Measurements from ENCODE around the gene TXNRD2. TPM values are rescaled to one million over a fixed set of nuclear protein-coding genes. Genes with fewer than 3 reads are reported as not detected.

Gene TXNRD2
- total and polyA plus RNA-seq, 2 of the 4 experiments (the other 2 are of a cell fraction), result 15.6 to 25.7 TPM

DNA sequence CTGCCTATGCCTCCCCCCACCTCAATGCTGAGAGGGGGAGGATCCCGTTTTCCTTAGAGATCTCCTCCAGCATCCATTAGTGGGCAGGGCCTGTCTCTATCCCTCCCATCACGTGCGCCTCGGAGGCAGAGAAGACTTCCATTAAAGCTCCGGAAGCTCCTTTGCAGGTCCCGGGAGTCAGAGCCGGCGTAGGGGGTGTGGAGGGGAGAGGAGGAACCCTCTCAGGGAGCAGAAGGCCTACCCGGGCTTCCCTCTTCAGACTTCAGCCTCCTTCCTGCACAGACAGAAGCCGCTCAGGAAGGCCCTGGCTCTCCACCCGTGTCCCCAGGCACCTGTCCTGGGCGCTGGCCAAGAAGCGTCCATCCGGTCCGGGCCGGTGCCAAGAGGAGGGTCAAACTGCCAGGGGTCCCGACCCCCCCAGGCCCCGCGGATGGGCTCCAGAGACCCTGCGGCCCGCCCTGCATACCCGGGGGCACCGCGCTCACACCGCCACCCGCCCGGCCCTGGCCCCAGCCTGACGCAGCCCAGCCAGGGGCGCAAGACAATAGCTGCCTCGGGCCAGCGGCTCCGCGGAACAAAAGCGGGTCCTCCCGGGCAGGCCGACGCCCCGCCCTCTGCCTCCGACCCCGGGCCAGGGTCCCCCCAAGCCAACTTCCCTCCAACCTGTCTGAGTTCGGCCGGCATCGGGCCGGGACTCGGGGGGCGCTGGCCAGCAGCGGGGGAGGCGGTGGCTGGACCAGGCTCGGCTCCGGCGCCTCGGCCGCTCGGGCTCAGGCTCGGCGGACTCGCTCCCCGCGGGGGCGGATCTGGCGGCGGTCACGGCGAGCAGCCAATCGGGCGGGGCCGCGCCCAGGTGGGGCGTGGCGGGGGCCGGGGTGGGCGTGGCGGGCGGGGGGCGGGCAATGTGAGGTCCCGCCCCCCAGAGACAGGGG is 45.1 kb upstream of the TXNRD2 start (continued):
- no peak for TF ChIP-seq FOS (IDR thresholded peaks at IDR 0.05; ENCODE audit: low read depth, low read length)
- peak; percentile 95 for TF ChIP-seq BHLHE40 (IDR thresholded peaks at IDR 0.05; ENCODE audit: low read depth, low read length)
- no peak for TF ChIP-seq RAD21 (IDR thresholded peaks at IDR 0.05; ENCODE audit: low read length)

DNA sequence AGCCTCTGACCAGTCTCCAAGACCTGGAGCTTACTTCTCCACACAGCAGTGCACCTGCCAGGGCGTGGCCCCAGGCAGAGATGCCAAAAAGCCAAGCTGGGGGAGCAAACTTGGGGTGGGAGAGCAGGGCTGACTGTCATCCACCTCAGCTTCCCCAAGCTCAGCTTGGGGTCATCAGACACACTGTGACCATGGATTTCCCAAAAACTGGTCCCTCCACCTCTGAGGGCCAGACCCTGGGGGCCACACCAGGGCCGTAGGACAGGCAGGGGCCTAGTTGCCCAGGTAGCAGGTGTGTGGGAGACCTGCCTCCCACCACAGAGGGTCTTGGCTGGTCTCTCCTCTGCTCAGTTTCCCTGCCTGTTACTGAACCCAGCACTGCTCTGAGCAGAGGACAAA is 44.4 kb upstream of the TXNRD2 start:
- dilution Hi-C loops (cut with HindIII; ENCODE audit: low sequenced_read_pairs, unreplicated experiment), result no loop called here
- DNase-seq (no peak), ATAC-seq (ENCODE audit: low read depth) (no peak)
- TF ChIP-seq MAFK (IDR thresholded peaks at IDR 0.05; ENCODE audit: low read depth, low read length), result no peak
- TF ChIP-seq, protein P1, sequence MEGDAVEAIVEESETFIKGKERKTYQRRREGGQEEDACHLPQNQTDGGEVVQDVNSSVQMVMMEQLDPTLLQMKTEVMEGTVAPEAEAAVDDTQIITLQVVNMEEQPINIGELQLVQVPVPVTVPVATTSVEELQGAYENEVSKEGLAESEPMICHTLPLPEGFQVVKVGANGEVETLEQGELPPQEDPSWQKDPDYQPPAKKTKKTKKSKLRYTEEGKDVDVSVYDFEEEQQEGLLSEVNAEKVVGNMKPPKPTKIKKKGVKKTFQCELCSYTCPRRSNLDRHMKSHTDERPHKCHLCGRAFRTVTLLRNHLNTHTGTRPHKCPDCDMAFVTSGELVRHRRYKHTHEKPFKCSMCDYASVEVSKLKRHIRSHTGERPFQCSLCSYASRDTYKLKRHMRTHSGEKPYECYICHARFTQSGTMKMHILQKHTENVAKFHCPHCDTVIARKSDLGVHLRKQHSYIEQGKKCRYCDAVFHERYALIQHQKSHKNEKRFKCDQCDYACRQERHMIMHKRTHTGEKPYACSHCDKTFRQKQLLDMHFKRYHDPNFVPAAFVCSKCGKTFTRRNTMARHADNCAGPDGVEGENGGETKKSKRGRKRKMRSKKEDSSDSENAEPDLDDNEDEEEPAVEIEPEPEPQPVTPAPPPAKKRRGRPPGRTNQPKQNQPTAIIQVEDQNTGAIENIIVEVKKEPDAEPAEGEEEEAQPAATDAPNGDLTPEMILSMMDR (conservative IDR thresholded peaks at IDR 0.05; ENCODE audit: low read depth, low read length), result no peak
- no peak for TF ChIP-seq SMC3 (IDR thresholded peaks at IDR 0.05; ENCODE audit: low read depth, low read length)
- no peak for TF ChIP-seq RAD21 (IDR thresholded peaks at IDR 0.05; ENCODE audit: low read length)
- TF ChIP-seq, protein P2, sequence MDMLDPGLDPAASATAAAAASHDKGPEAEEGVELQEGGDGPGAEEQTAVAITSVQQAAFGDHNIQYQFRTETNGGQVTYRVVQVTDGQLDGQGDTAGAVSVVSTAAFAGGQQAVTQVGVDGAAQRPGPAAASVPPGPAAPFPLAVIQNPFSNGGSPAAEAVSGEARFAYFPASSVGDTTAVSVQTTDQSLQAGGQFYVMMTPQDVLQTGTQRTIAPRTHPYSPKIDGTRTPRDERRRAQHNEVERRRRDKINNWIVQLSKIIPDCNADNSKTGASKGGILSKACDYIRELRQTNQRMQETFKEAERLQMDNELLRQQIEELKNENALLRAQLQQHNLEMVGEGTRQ (IDR thresholded peaks at IDR 0.05; ENCODE audit: low read depth, low read length), result no peak
- TF ChIP-seq, protein P3, sequence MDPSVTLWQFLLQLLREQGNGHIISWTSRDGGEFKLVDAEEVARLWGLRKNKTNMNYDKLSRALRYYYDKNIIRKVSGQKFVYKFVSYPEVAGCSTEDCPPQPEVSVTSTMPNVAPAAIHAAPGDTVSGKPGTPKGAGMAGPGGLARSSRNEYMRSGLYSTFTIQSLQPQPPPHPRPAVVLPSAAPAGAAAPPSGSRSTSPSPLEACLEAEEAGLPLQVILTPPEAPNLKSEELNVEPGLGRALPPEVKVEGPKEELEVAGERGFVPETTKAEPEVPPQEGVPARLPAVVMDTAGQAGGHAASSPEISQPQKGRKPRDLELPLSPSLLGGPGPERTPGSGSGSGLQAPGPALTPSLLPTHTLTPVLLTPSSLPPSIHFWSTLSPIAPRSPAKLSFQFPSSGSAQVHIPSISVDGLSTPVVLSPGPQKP (IDR thresholded peaks at IDR 0.05; ENCODE audit: borderline replicate concordance, low read depth, low read length), result no peak
- no peak for TF ChIP-seq FOS (IDR thresholded peaks at IDR 0.05; ENCODE audit: low read depth, low read length)
- no peak for TF ChIP-seq POLR2A (IDR thresholded peaks at IDR 0.05; ENCODE audit: low read depth, low read length)
- peaks cover 4 to 37% of the 10 kb centered on the region in 2 experiments; a peak in 3 of 4 replicates for H3K79me1 ChIP-seq (ENCODE audit: low read depth in 1 of 2, low read length in 2 of 2)
- H2AK5ac ChIP-seq (ENCODE audit: low read depth, low read length), result peak overlapping the region; percentile 64
- no peak overlapping the region for H2BK20ac ChIP-seq (ENCODE audit: low read depth, low read length)
- no peaks in the 10 kb centered on the region for H3K27me3 ChIP-seq (ENCODE audit: control insufficient read depth, insufficient read depth, low read length)
- H4K91ac ChIP-seq (ENCODE audit: insufficient read depth, low read depth, low read length), result no peak overlapping the region; the same call in 1 of the 2 replicates
- peaks cover 2% of the 10 kb centered on the region; the same call in 1 of the 2 replicates for H3K36me3 ChIP-seq (ENCODE audit: control insufficient read depth, insufficient read depth, low read length)
- H2AFZ ChIP-seq (replicated peaks; ENCODE audit: low read length, poor library complexity), result peak overlapping the region; percentile 92
- no TSS peak for BruUV-seq (replicated peaks)
- peak overlapping the region; percentile 86 for H3K4me2 ChIP-seq (ENCODE audit: low read depth, low read length)
- in situ Hi-C loops (cut with MboI; ENCODE audit: low sequenced_read_pairs), result no loop called here
- POLR2A ChIA-PET (ENCODE audit: unreplicated experiment), result no interaction called here
- H3K23ac ChIP-seq (ENCODE audit: low read depth, low read length), result peak overlapping the region; percentile 16; the same call in 1 of the 2 replicates
- H3K18ac ChIP-seq (ENCODE audit: low read depth, low read length), result no peak overlapping the region
- H2BK120ac ChIP-seq (ENCODE audit: low read depth, low read length), result no peak overlapping the region
- peak overlapping the region; percentile 25 for H3K14ac ChIP-seq (replicated peaks; ENCODE audit: low read depth, low read length)
- no peak overlapping the region for H2BK5ac ChIP-seq (ENCODE audit: low read depth, low read length, poor library complexity, severe bottlenecking)
- H4K8ac ChIP-seq (ENCODE audit: low read depth in 2 of 2, low read length in 2 of 2), result peak overlapping the region in 1 of 2 experiments; percentile 20; a peak in 1 of 4 replicates
- CTCF ChIA-PET, result interaction anchor here (1.4 kb wide), 1 partner anchor 27 kb away, joined by 5 read pairs; no protein-coding TSS in a partner anchor
- H2AK9ac ChIP-seq (replicated peaks; ENCODE audit: low read depth, low read length, poor library complexity), result peak overlapping the region; percentile 97
- peaks cover 18% of the 10 kb centered on the region; the same call in 1 of the 2 replicates for H4K20me1 ChIP-seq (ENCODE audit: insufficient read depth, low read length)
- H4K5ac ChIP-seq (ENCODE audit: low read depth, low read length), result no peak overlapping the region
- H3K4me3 ChIP-seq (ENCODE audit: insufficient read depth, low read depth, low read length), result peak overlapping the region; percentile 96
- peaks cover 17% of the 10 kb centered on the region for H3K9me1 ChIP-seq (ENCODE audit: insufficient read depth, low read length)
- H3K56ac ChIP-seq (ENCODE audit: extremely low read depth, insufficient read depth, low read length), result no peak overlapping the region
- H3K9me3 ChIP-seq (ENCODE audit: control insufficient read depth, insufficient read depth, low read length), result no peaks in the 10 kb centered on the region
- H3K27ac ChIP-seq (ENCODE audit: insufficient read depth, low read length), result no peak overlapping the region
- no peak overlapping the region for H3K9ac ChIP-seq (ENCODE audit: low read depth, low read length)
- intact Hi-C loops (cut with micrococcal nuclease), result no loop called here
- H3K4me1 ChIP-seq (ENCODE audit: control insufficient read depth, insufficient read depth, low read length), result peaks cover 13% of the 10 kb centered on the region
- peak overlapping the region; percentile 46; the same call in 1 of the 2 replicates for H3K4ac ChIP-seq (ENCODE audit: low read depth, low read length)
- H2BK15ac ChIP-seq (ENCODE audit: low read depth, low read length), result no peak overlapping the region
- no CpG with 5 or more reads among the region's 2 CpGs for WGBS, 2 experiments (ENCODE audit: extremely low coverage in 2 of 2, insufficient read length in 1 of 2)

Measured in IMR-90 (cell line).